Measurements from ENCODE around the gene KCNMB4. TPM values are rescaled to one million over a fixed set of nuclear protein-coding genes. Genes with fewer than 3 reads are reported as not detected.
A peak's percentile ranks its signal among the peaks of the same experiment; 100 is the strongest.

The KCNMB4 gene
- total RNA-seq, 1 experiment from 2014 or later, result 8.4 TPM

DNA sequence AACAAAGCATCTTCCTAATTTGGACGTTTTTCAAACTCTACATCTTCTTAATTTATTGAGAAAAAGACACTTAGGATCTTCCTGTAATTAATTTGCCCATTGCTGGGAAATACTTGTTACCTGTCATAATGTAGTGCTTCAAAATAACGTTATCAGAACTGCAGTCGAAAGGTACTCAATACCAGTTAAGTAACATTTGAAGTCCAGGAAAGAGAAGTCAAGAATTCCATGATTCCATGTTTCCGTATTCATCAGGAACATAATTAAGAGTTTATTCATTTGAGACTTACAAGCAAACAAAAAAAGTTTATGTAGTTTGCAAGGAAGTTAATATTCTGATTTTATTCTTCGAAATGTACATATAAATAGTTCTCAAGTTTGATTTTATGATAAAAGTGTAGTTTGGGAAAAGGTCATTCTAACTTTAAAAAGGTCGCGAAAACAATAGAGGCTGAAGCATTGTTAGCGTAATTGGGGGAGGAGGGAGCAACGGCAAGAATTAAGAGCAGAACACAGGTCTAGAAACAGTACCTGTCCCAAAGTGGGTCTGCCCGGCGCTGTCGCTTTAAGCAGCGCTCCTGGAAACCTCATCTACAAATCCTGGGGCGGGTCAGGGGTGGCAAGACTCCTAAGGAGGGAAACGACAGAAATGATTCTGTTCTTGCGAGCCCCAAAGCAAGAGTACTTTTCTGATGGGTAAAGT is 1.2 kb upstream of the KCNMB4 start:
- no peaks in the 10 kb centered on the region for H3K9me3 Mint-ChIP-seq (ENCODE audit: low read depth, unreplicated experiment)
- TF ChIP-seq, protein P1, sequence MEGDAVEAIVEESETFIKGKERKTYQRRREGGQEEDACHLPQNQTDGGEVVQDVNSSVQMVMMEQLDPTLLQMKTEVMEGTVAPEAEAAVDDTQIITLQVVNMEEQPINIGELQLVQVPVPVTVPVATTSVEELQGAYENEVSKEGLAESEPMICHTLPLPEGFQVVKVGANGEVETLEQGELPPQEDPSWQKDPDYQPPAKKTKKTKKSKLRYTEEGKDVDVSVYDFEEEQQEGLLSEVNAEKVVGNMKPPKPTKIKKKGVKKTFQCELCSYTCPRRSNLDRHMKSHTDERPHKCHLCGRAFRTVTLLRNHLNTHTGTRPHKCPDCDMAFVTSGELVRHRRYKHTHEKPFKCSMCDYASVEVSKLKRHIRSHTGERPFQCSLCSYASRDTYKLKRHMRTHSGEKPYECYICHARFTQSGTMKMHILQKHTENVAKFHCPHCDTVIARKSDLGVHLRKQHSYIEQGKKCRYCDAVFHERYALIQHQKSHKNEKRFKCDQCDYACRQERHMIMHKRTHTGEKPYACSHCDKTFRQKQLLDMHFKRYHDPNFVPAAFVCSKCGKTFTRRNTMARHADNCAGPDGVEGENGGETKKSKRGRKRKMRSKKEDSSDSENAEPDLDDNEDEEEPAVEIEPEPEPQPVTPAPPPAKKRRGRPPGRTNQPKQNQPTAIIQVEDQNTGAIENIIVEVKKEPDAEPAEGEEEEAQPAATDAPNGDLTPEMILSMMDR (IDR thresholded peaks at IDR 0.05; ENCODE audit: unreplicated experiment), result no peak
- intact Hi-C loops (cut with micrococcal nuclease; ENCODE audit: unreplicated experiment), result loop anchor here (5.0 to 10.0 kb wide), 4 partner anchors 142 to 488 kb away; no protein-coding TSS in a partner anchor
- peaks cover 30% of the 10 kb centered on the region for H3K36me3 Mint-ChIP-seq (ENCODE audit: insufficient read depth, unreplicated experiment)
- DNase-seq, result no peak
- H3K4me1 Mint-ChIP-seq (ENCODE audit: low read depth, unreplicated experiment), result peaks cover 18% of the 10 kb centered on the region
- H3K27me3 Mint-ChIP-seq (ENCODE audit: unreplicated experiment), result no peaks in the 10 kb centered on the region
- peak overlapping the region; percentile 99 for H3K4me3 Mint-ChIP-seq (ENCODE audit: low read depth, unreplicated experiment)
- CTCF ChIA-PET, result no interaction called here
- H3K27ac Mint-ChIP-seq (ENCODE audit: unreplicated experiment), result peak overlapping the region; percentile 21
- no TSS peak for BruUV-seq (replicated peaks)

DNA sequence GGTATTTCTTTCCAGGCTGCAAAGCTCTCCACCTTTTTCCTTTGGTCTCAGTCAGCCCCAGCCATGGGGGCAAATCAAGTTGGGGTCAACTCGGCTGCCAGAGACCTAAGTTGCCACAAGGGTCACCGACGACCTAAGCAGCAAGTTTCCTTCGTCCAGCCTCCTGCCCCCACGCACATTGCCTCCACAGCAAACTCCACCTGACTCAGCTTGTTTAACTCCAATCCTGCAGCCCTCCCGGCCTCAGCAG is 767 bp upstream of the KCNMB4 start:
- H3K9me3 Mint-ChIP-seq (ENCODE audit: low read depth, unreplicated experiment), result no peaks in the 10 kb centered on the region
- BruUV-seq (replicated peaks), result no TSS peak
- H3K27ac Mint-ChIP-seq (ENCODE audit: unreplicated experiment), result peak overlapping the region; percentile 21
- H3K4me3 Mint-ChIP-seq (ENCODE audit: low read depth, unreplicated experiment), result peak overlapping the region; percentile 99
- no peaks in the 10 kb centered on the region for H3K27me3 Mint-ChIP-seq (ENCODE audit: unreplicated experiment)
- H3K4me1 Mint-ChIP-seq (ENCODE audit: low read depth, unreplicated experiment), result peaks cover 18% of the 10 kb centered on the region
- intact Hi-C loops (cut with micrococcal nuclease; ENCODE audit: unreplicated experiment), result loop anchor here (5.0 to 10.0 kb wide), 4 partner anchors 142 to 488 kb away; no protein-coding TSS in a partner anchor
- CTCF ChIA-PET, result no interaction called here
- DNase-seq, result no peak
- TF ChIP-seq, protein P1 (IDR thresholded peaks at IDR 0.05; ENCODE audit: unreplicated experiment), result no peak
- H3K36me3 Mint-ChIP-seq (ENCODE audit: insufficient read depth, unreplicated experiment), result peaks cover 30% of the 10 kb centered on the region

DNA sequence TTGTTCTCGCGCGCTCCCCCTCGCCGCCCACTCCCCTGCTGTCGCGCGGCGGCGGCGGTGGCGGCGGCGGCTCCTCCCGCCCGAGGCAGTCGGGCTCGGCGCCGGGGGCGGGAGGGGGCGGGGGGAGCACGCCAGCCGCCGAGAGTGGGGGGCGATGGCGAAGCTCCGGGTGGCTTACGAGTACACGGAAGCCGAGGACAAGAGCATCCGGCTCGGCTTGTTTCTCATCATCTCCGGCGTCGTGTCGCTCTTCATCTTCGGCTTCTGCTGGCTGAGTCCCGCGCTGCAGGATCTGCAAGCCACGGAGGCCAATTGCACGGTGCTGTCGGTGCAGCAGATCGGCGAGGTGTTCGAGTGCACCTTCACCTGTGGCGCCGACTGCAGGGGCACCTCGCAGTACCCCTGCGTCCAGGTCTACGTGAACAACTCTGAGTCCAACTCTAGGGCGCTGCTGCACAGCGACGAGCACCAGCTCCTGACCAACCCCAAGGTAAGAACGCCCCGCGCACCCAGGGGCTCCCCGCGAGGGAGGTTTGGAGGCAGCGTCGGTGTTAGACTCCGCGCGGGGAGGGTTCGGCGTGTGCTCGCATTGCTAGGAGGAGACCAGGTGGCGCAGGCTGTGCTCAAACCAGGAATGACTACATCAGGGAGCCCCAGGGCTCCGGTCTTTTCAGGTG is 629 bp downstream of the KCNMB4 start:
- Mint-ChIP-seq H3K9me3 (ENCODE audit: low read depth, unreplicated experiment) (no peaks in the 10 kb centered on the region), H3K4me1 (ENCODE audit: low read depth, unreplicated experiment) (peaks cover 18% of the 10 kb centered on the region), H3K36me3 (ENCODE audit: insufficient read depth, unreplicated experiment) (peaks cover 30% of the 10 kb centered on the region), H3K27ac (ENCODE audit: unreplicated experiment) (peak overlapping the region; percentile 86), H3K4me3 (ENCODE audit: low read depth, unreplicated experiment) (peak overlapping the region; percentile 99), H3K27me3 (ENCODE audit: unreplicated experiment) (no peaks in the 10 kb centered on the region)
- CTCF ChIA-PET, result interaction anchor here (1.1 kb wide), 2 partner anchors 24 to 210 kb away, joined by 4 read pairs; no protein-coding TSS in a partner anchor
- intact Hi-C loops (cut with micrococcal nuclease; ENCODE audit: unreplicated experiment), result loop anchor here (5.0 to 10.0 kb wide), 4 partner anchors 141 to 489 kb away; no protein-coding TSS in a partner anchor
- peak; percentile 66 for DNase-seq
- TF ChIP-seq, protein P1 (IDR thresholded peaks at IDR 0.05; ENCODE audit: unreplicated experiment), result no peak
- no TSS peak for BruUV-seq (replicated peaks)

DNA sequence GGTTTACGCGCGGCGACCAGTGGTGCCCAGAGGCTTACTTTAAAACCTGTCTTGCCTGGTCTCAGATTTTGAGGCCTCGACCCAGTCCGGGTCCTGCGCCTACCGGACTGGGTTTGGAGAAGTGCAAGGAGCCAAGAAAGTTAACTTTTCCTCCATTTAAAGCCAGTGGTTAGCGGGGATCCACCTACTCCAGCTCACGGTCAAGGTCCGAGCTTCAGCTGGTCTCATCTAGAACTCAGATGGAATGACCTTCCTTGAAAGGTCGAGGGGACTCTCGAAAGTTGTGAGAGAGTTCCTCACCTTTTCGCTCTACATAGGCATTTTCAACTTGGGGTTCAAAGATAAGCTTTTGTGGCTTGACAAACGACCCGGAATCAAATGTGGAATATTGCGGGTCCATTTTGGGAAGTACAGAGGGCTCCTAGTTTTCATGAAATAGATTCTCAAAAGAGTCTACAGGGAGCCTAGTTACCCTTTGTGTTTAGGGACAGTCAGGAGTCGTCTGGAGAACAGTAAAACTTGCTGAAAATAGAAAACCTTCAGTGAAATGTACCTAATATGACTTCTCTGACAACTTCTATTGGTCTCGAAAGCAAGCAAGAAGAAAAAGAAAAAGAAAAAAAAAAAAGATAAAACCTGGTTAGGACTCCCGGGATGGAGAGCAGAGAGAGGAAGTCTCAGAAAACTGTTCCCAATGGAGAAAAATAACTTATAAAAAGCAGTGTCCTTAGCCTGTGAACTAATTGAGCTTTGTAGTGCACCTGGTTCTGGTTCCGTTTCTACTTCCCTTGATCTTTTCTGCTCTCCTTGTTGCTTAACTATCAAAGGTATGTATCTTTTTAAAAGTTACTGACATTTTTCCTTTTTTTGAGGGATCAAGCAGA is 1.4 kb downstream of the KCNMB4 start:
- H3K4me3 Mint-ChIP-seq (ENCODE audit: low read depth, unreplicated experiment), result peak overlapping the region; percentile 99
- H3K27me3 Mint-ChIP-seq (ENCODE audit: unreplicated experiment), result no peaks in the 10 kb centered on the region
- TF ChIP-seq, protein P1 (IDR thresholded peaks at IDR 0.05; ENCODE audit: unreplicated experiment), result no peak
- H3K27ac Mint-ChIP-seq (ENCODE audit: unreplicated experiment), result peak overlapping the region; percentile 86
- CTCF ChIA-PET, result interaction anchor here (1.1 kb wide), 1 partner anchor 209 kb away, joined by 4 read pairs; no protein-coding TSS in a partner anchor
- no TSS peak for BruUV-seq (replicated peaks)
- peaks cover 18% of the 10 kb centered on the region for H3K4me1 Mint-ChIP-seq (ENCODE audit: low read depth, unreplicated experiment)
- intact Hi-C loops (cut with micrococcal nuclease; ENCODE audit: unreplicated experiment), result loop anchor here (5.0 to 10.0 kb wide), 4 partner anchors 140 to 490 kb away; no protein-coding TSS in a partner anchor
- no peak for DNase-seq
- no peaks in the 10 kb centered on the region for H3K9me3 Mint-ChIP-seq (ENCODE audit: low read depth, unreplicated experiment)
- peaks cover 30% of the 10 kb centered on the region for H3K36me3 Mint-ChIP-seq (ENCODE audit: insufficient read depth, unreplicated experiment)
